ENCODE measurements around the gene RABIF. TPM values are rescaled to one million over a fixed set of nuclear protein-coding genes. Genes with fewer than 3 reads are reported as not detected.

Gene RABIF
- total RNA-seq, 1 donor from 2014 or later = 7.0 TPM

DNA sequence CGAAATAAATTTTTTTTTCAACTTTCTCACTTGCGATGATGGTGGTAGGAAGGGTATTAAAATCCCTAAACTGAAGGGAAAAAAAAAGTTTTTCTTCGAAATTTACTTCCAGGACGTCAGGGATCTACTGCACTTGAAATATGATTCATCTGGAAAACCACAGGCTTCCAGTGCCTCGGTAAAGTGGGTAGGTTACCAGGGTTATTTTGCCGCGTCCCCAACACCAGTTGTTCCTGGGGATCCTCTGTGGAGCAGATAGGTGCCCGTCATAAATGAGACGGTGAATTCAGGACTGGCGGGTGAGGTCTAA is 773 bp downstream of the RABIF start:
- Mint-ChIP-seq H3K27me3 (no peaks in the 10 kb centered on the region), H3K4me1 (ENCODE audit: unreplicated experiment) (peaks cover 10% of the 10 kb centered on the region), H3K27ac (peak overlapping the region; percentile 87), H3K9me3 (no peaks in the 10 kb centered on the region), H3K36me3 (no peaks in the 10 kb centered on the region), H3K4me3 (peak overlapping the region; percentile 93)
- TF ChIP-seq, protein P1, sequence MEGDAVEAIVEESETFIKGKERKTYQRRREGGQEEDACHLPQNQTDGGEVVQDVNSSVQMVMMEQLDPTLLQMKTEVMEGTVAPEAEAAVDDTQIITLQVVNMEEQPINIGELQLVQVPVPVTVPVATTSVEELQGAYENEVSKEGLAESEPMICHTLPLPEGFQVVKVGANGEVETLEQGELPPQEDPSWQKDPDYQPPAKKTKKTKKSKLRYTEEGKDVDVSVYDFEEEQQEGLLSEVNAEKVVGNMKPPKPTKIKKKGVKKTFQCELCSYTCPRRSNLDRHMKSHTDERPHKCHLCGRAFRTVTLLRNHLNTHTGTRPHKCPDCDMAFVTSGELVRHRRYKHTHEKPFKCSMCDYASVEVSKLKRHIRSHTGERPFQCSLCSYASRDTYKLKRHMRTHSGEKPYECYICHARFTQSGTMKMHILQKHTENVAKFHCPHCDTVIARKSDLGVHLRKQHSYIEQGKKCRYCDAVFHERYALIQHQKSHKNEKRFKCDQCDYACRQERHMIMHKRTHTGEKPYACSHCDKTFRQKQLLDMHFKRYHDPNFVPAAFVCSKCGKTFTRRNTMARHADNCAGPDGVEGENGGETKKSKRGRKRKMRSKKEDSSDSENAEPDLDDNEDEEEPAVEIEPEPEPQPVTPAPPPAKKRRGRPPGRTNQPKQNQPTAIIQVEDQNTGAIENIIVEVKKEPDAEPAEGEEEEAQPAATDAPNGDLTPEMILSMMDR (conservative IDR thresholded peaks at IDR 0.05) = no peak
- DNase-seq (ENCODE audit: extremely low spot score, unreplicated experiment) = no peak

DNA sequence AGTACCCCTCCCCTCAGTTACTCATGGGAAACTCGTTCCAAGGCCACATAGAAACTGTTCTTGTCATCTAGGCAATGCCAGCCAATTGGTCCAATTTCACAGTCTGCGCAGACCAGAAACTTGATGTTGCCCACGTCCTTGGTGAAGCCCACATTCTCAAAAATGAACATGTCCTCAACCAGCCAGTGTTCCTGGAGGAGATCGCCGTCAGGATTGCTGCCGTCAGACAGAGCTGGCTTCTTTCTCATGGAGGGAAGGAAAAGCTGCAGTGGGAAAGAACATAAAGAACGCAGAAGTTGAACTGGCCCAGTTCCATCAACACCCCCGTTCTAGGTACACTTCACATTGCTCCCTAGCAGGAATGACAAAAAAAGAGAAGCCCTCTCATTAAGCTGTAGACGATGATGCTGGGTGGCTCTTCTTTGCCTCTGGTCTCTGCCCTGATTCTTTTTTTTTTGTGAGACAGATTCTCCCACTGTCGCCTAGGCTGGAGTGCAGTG is 7.9 kb downstream of the RABIF start:
- Mint-ChIP-seq H3K9me3 (no peaks in the 10 kb centered on the region), H3K27me3 (no peaks in the 10 kb centered on the region), H3K27ac (no peak overlapping the region), H3K36me3 (peaks cover 11% of the 10 kb centered on the region), H3K4me1 (ENCODE audit: unreplicated experiment) (no peaks in the 10 kb centered on the region), H3K4me3 (no peak overlapping the region)
- TF ChIP-seq, protein P1 (conservative IDR thresholded peaks at IDR 0.05) = no peak
- no peak for DNase-seq (ENCODE audit: extremely low spot score, unreplicated experiment)

DNA sequence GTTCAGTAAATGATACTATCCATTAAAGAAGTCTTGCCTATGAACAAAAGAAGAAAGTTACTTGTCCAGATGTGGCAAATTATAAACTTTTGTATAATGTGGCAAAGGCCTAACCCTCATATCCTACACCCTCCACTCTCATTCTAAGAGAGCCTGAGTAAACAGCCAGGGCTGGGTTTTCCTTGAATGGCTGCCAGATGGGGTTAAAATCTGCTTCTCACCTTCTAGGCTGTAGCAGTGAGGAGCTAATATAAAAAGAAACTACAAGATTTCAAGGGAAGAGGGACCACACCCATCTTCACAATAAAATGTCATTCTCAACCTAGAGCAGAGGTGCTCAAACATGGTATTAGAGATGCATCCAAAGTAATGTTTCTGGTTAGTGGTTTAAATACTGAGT is 8.9 kb downstream of the RABIF start:
- no peak for DNase-seq (ENCODE audit: extremely low spot score, unreplicated experiment)
- no peaks in the 10 kb centered on the region for H3K27me3 Mint-ChIP-seq
- H3K9me3 Mint-ChIP-seq = no peaks in the 10 kb centered on the region
- H3K36me3 Mint-ChIP-seq = peaks cover 11% of the 10 kb centered on the region
- TF ChIP-seq, protein P1 (conservative IDR thresholded peaks at IDR 0.05) = no peak
- no peaks in the 10 kb centered on the region for H3K4me1 Mint-ChIP-seq (ENCODE audit: unreplicated experiment)
- no peak overlapping the region for H3K4me3 Mint-ChIP-seq
- no peak overlapping the region for H3K27ac Mint-ChIP-seq

DNA sequence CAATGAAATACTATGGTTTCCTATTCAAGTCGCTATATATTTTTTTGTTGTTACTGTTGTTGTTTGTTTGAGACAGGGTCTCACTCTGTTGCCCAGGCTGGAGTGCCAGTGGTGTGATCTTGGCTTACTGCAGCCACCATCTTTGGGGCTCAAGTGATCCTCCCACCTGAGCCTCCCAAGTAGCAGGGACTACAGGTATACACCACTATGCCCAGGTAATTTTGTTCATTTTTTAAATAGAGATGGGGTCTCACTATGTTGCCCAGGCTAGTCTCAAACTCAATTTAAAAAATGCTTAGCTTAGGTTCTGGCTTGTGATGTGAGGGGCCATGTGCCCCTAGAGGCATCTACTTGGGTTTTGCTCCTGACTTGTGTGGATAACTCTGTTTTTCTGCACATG is 9.8 kb downstream of the RABIF start:
- DNase-seq (ENCODE audit: extremely low spot score, unreplicated experiment) = no peak
- H3K27ac Mint-ChIP-seq = no peak overlapping the region
- H3K9me3 Mint-ChIP-seq = no peaks in the 10 kb centered on the region
- TF ChIP-seq, protein P1 (conservative IDR thresholded peaks at IDR 0.05) = no peak
- H3K36me3 Mint-ChIP-seq = peaks cover 11% of the 10 kb centered on the region
- H3K27me3 Mint-ChIP-seq = no peaks in the 10 kb centered on the region
- no peaks in the 10 kb centered on the region for H3K4me1 Mint-ChIP-seq (ENCODE audit: unreplicated experiment)
- no peak overlapping the region for H3K4me3 Mint-ChIP-seq

DNA sequence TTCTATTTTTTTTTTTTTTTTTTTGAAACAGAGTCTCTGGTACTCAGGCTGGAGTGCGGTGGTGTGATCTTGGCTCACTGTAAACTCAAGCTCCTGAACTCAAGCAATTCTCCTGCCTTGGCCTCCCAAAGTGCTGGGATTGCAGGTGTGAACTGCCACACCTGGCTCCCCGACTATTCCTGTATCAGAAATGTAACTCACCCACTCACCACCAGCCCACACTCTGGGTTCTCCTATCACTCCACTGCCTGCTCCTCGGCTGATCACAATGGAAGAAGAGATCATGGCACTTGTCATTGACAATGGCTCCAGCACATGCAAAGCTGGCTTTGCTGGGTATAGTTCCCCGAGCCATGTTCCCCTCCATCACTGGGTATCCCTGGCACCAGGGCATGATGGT is 15.9 kb downstream of the RABIF start:
- DNase-seq (ENCODE audit: extremely low spot score, unreplicated experiment) = no peak
- no peaks in the 10 kb centered on the region for H3K9me3 Mint-ChIP-seq
- TF ChIP-seq, protein P1 (conservative IDR thresholded peaks at IDR 0.05) = no peak
- H3K36me3 Mint-ChIP-seq = no peaks in the 10 kb centered on the region
- no peak overlapping the region for H3K27ac Mint-ChIP-seq
- H3K4me1 Mint-ChIP-seq (ENCODE audit: unreplicated experiment) = no peaks in the 10 kb centered on the region
- no peaks in the 10 kb centered on the region for H3K27me3 Mint-ChIP-seq
- no peak overlapping the region for H3K4me3 Mint-ChIP-seq

DNA sequence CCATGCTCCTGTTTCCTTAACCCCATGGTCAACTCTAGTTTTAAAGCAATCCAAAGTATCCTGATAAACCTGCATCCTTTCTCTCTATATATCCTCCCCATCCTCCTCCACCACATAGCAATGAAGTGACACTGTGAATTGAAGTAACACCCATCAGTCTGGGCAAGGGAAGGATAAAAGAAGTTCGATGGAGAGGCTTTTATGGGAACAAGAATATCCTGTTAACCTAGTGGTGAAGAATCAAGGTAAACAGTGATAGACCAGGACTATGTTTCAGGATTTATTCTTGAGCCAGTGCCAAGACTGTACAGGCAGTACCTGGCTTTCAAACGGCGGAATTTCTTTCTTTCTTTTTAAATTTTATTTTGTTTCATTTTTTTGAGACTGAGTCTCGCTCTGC is 17.6 kb downstream of the RABIF start:
- Mint-ChIP-seq H3K9me3 (no peaks in the 10 kb centered on the region), H3K4me3 (no peak overlapping the region), H3K4me1 (ENCODE audit: unreplicated experiment) (no peaks in the 10 kb centered on the region), H3K27ac (no peak overlapping the region), H3K36me3 (no peaks in the 10 kb centered on the region), H3K27me3 (no peaks in the 10 kb centered on the region)
- TF ChIP-seq, protein P1 (conservative IDR thresholded peaks at IDR 0.05) = no peak
- DNase-seq (ENCODE audit: extremely low spot score, unreplicated experiment) = no peak

All from type B pancreatic cell (in vitro differentiated cells).